GM13976 (cell line): ENCODE results near the gene AXDND1.

ENCODE experiments used
- DNase-seq: peaks from one replicate; pipeline ENCODE4 v3.0.0; 2012; ENCODE audit warnings: low spot score
- in situ Hi-C: fragments of 300-500 bp; cut with MboI; formaldehyde crosslinking; loops from one replicate; pipeline ENCODE4 v1.12.0; 2022; ENCODE audit warnings: low sequenced_read_pairs, mixed read lengths, inconsistent platforms; ENCODE audit not compliant: unreplicated experiment
- TF ChIP-seq, protein P1 (sequence below): IDR thresholded peaks from 2 replicates; pipeline ENCODE4 v1.5.1; 2012; ENCODE audit warnings: borderline replicate concordance, mild to moderate bottlenecking; ENCODE audit not compliant: insufficient read depth; ENCODE audit errors: extremely low read depth, missing control alignments, control extremely low read depth

AXDND1 gene

DNA sequence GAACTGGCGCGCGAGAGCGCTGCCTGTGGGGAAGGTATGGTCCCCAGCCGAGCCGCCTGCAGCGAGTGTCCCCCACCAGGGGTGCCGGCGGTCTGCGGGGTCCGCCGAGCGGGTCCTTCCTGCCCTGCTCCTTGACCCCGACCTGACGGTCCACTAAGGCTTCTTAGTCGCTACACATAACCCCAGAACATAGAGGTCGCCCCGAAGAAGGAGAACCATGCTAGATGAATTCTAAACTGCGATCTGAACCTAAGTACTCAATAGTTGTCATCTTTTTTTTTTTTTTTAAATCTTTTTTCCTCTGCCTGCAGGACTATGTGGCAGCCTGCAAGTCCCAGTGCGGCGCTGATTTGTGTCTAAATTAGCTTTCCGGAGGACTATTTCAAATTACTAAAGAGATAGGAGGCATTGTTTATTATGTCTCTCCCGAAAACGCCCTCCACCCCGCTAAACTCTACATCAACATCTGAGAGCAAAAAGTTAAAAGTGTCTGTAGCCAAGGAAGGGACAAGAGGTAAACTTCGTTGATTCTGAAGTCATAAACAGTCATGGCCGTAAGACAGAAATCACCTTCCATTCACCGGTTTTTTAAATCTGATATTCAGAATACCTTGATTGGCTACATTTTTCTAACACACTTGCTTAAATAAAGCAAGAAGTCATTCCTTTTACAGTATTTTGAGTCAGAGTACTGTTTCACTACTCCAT, 476 bp downstream of the AXDND1 start:
- in situ Hi-C loops, result loop anchor here (5.0 to 25.0 kb wide), 3 partner anchors 241 to 829 kb away; no protein-coding TSS in a partner anchor
- TF ChIP-seq, protein P1, sequence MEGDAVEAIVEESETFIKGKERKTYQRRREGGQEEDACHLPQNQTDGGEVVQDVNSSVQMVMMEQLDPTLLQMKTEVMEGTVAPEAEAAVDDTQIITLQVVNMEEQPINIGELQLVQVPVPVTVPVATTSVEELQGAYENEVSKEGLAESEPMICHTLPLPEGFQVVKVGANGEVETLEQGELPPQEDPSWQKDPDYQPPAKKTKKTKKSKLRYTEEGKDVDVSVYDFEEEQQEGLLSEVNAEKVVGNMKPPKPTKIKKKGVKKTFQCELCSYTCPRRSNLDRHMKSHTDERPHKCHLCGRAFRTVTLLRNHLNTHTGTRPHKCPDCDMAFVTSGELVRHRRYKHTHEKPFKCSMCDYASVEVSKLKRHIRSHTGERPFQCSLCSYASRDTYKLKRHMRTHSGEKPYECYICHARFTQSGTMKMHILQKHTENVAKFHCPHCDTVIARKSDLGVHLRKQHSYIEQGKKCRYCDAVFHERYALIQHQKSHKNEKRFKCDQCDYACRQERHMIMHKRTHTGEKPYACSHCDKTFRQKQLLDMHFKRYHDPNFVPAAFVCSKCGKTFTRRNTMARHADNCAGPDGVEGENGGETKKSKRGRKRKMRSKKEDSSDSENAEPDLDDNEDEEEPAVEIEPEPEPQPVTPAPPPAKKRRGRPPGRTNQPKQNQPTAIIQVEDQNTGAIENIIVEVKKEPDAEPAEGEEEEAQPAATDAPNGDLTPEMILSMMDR, result no peak
- DNase-seq, result peak; percentile 10

DNA sequence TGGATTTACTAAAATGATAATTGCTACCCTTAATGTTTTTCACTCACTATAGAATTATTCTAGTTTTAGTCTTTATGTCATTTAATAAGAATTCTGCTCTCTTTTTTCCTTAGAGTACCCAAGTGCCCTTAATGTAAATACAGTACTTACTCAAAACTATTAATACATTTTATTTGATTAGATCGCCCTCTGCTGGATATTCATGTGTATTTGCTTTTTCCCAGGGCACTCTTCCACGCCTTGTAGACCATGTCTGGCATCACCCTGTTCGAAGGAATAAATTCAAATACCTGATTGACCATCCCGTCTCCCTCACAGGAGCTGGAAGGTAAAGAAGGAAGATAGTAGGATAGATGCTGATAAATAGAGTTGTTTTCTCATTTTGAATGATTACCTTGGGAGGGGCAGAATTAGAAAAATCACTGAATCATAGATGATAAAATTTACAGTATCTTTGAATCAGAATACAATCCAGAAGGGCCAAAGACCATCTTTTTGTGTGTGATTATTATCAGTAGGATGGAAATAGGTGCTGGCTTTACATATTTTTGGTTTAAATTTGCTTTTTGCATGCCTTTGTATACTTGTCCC, 4.1 kb downstream of the AXDND1 start:
- in situ Hi-C loops, result loop anchor here (5.0 to 25.0 kb wide), 3 partner anchors 245 to 833 kb away; no protein-coding TSS in a partner anchor
- DNase-seq, result peak; percentile 62
- TF ChIP-seq, protein P1, result peak; percentile 51

DNA sequence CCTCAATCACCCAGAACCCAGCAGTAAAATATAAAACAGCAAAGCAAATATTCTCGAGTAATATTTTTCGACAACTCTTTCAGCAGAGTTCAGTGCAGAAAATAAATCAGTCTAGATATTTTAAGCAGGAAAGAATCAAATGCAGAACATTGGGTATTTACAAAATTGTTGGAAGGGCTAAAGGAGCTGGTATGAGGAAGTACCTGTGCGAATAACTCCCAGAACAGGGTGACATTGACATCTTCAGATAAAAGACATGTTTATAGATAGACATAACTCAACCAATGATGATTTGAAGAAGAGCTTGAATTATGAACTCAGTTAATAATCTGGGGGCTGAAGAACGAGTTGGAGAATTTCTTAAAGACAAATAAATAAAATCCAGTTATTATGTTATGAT, 6.4 kb downstream of the AXDND1 start:
- in situ Hi-C loops, result loop anchor here (25.0 kb wide), 1 partner anchor 835 kb away; no protein-coding TSS in a partner anchor
- TF ChIP-seq, protein P1, result no peak
- DNase-seq, result no peak

DNA sequence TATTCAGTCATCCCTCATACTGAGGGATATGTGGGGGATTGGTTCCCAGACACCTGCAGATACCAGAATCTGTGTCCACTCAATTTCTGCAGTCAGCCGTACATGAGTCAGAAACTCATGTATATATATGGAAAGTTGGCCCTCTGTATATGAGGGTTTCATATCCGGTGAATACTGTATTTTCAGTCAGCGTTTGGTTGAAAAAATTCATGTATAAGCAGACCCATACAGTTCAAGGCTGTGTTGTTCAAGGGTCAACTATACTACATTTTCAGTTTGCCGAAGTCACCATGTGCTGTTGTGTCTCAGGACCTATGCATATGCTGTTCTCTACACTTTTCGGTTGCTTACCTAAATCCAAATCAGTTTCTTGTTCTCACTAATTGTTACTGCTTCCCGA, 10.5 kb downstream of the AXDND1 start:
- TF ChIP-seq, protein P1, result no peak
- no peak for DNase-seq
- in situ Hi-C loops, result loop anchor here (25.0 kb wide), 1 partner anchor 589 kb away; no protein-coding TSS in a partner anchor

DNA sequence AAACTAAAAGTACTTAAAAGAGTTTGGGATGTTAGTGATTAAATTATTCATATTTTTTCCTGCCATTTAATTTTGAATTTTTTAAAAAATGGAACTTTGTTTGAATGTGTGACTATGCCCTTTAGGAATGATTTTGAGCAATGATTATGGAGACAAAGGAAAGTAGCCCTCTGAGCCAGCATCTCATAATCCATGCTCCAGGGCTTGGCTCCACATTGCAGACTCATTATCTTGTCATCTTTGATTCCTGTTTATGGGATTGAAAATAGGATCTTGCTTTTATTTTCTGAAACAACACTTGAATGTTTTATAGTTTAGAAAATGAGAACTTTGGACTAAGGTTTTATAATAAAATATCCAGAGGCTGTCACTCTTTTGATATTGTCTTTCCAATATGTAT, 14.5 kb downstream of the AXDND1 start:
- no peak for DNase-seq
- TF ChIP-seq, protein P1, result no peak
- in situ Hi-C loops, result loop anchor here (25.0 kb wide), 1 partner anchor 593 kb away; no protein-coding TSS in a partner anchor

DNA sequence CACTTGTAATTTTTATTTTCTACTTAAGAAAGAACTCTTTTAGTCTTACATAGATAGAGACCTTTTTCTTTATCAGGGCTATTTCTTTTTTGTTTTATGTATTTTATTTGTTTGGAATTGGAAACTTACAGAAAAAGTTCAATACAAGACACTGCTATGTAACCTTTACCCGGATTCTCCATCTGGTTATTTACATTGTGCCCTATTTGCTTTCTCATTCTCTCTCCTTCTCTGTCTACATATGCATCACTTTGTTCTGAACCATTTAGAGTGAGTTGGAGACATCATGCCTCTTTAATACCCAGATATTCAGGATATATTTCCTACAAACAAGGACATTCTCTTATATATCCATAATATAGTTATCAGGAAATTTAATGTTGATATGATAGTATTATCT, 18.3 kb downstream of the AXDND1 start:
- TF ChIP-seq, protein P1, result no peak
- DNase-seq, result no peak

More for the DNA sequence above, 18.3 kb downstream of the AXDND1 start:
- in situ Hi-C loops, result loop anchor here (25.0 kb wide), 1 partner anchor 597 kb away; no protein-coding TSS in a partner anchor
